K562 (cell line): ENCODE results near the gene OLIG1. TPM values are rescaled to one million over a fixed set of nuclear protein-coding genes. Genes with fewer than 3 reads are reported as not detected.

Experiments
- CREM ChIP-seq: IDR thresholded peaks from 2 replicates; pipeline ENCODE4 v1.6.1; 2014; ENCODE audit warnings: antibody characterized with exemption, low read depth
- CTCF ChIP-seq, 3 experiments: IDR thresholded peaks in 2 of 3; conservative IDR thresholded peaks in 1 of 3; 2 replicates each; pipeline ENCODE4 v1.5.1; 2011 to 2012; ENCODE audit warnings: low read length in 3 of 3, mild to moderate bottlenecking in 3 of 3, control low read depth in 2 of 3, improper control_type of control experiment in 1 of 3, inconsistent platforms in 1 of 3, low read depth in 1 of 3, mixed read lengths in 1 of 3, moderate library complexity in 1 of 3; ENCODE audit not compliant: insufficient read depth in 2 of 3
- JUN ChIP-seq, 2 experiments: sonication (generic) in 1 of 2; formaldehyde crosslinking in 1 of 2; IDR thresholded peaks; 2 replicates each; pipeline versions ENCODE4 v1.6.1 to v1.8.0; 2012 to 2022; ENCODE audit warnings: borderline replicate concordance in 2 of 2, mild to moderate bottlenecking in 2 of 2, improper control_type of control experiment in 1 of 2, low read depth in 1 of 2, low read length in 1 of 2, missing genetic modification reagents in 1 of 2
- MAX ChIP-seq: sonication (generic); formaldehyde crosslinking; IDR thresholded peaks from 2 replicates; pipeline ENCODE4 v1.9.0; 2022; ENCODE audit warnings: mild to moderate bottlenecking, missing genetic modification reagents
- REST ChIP-seq, 2 experiments: fragments of 450-650 bp; formaldehyde crosslinking in 1 of 2; IDR thresholded peaks; 2 replicates each; pipeline versions ENCODE4 v1.4.0 to v1.6.1; 2014 to 2020; ENCODE audit warnings: mild to moderate bottlenecking in 2 of 2, borderline replicate concordance in 1 of 2, low read depth in 1 of 2
- TAF15 ChIP-seq: fragments of 200-400 bp; formaldehyde crosslinking; IDR thresholded peaks from 2 replicates; pipeline ENCODE4 v1.6.1; 2017; ENCODE audit warnings: mild to moderate bottlenecking, low read depth, low read length, moderate library complexity
- TSHZ1 ChIP-seq: fragments of 250-450 bp; sonication (Bioruptor Pico); IDR thresholded peaks from 2 replicates; pipeline ENCODE4 v1.4.0; 2020; ENCODE audit warnings: mild to moderate bottlenecking, moderate library complexity
- YY1 ChIP-seq, 3 experiments: IDR thresholded peaks; 2 replicates each; pipeline ENCODE4 v1.6.1; 2011; ENCODE audit warnings: low read length in 2 of 3, mild to moderate bottlenecking in 2 of 3, moderate library complexity in 2 of 3, borderline replicate concordance in 1 of 3, control low read depth in 1 of 3, low read depth in 1 of 3; ENCODE audit not compliant: insufficient read depth in 3 of 3, insufficient replicate concordance in 2 of 3, control insufficient read depth in 1 of 3, insufficient read length in 1 of 3; ENCODE audit errors: extremely low read depth in 1 of 3
- polyA plus RNA-seq, 8 experiments: library from polyadenylated mRNA; depleted of rRNA in 4 of 8; stranded (reverse) in 5 of 8; unstranded in 3 of 8; fragments of >200 nt; fragmentation: Nextera tagmentation in 2 of 8; fragmentation: Illumina TruSeq in 1 of 8; extraction: Ambion mirVana in 2 of 8; extraction: Trizol in 1 of 8; gene quantifications; 2 replicates each; pipeline versions ENCODE4 v1.2.1 to v1.2.3, GENCODE V29; 2011 to 2014; ENCODE audit warnings: inconsistent platforms in 1 of 8, missing spikeins in 1 of 8
- total RNA-seq, 7 experiments: library from RNA; depleted of rRNA in 6 of 7; stranded (reverse); fragments of >200 nt in 6 of 7; fragmentation: Illumina TruSeq in 2 of 7; extraction: Trizol in 2 of 7; gene quantifications; 2 replicates each; pipeline versions ENCODE4 v1.2.1 to v1.2.3, GENCODE V29; 2011 to 2021; ENCODE audit warnings: low replicate concordance in 1 of 7

Gene OLIG1
- total and polyA plus RNA-seq, 9 of the 15 experiments (the other 6 are each of a cell fraction or from before 2014, with no cell fraction given): not detected

GRCh38 chr21:33078907-33079582, 9.1 kb downstream of the OLIG1 start (continued):
- TF ChIP-seq REST (IDR thresholded peaks at IDR 0.05; ENCODE audit: borderline replicate concordance): peak; percentile 30
- TF ChIP-seq REST (CRISPR knock-in tag; IDR thresholded peaks at IDR 0.05; ENCODE audit: low read depth): no peak
- peak in 1 of 3 experiments; percentile 29 for TF ChIP-seq YY1 (IDR thresholded peaks at IDR 0.05; ENCODE audit: borderline replicate concordance in 1 of 3, control insufficient read depth in 1 of 3, extremely low read depth in 1 of 3, insufficient read depth in 3 of 3, insufficient read length in 1 of 3, insufficient replicate concordance in 2 of 3, low read depth in 1 of 3, low read length in 2 of 3)
- no peak for TF ChIP-seq TSHZ1 (CRISPR knock-in tag)
- TF ChIP-seq CREM: peak; percentile 60
- no peak for TF ChIP-seq TAF15
- peak; percentile 60 for TF ChIP-seq MAX
- TF ChIP-seq CTCF (IDR thresholded peaks at IDR 0.05 in 2 of 3, conservative IDR thresholded peaks at IDR 0.05 in 1 of 3; ENCODE audit: insufficient read depth in 2 of 3, low read depth in 1 of 3, low read length in 3 of 3): 0 out of 6 replicates have a peak, but pooled peaks of 2 of the 3 experiments have one; percentile 15 to 26
- peak; percentile 92 for TF ChIP-seq JUN (IDR thresholded peaks at IDR 0.05; ENCODE audit: borderline replicate concordance, low read depth, low read length)
- no peak for TF ChIP-seq JUN (CRISPR knock-in tag; IDR thresholded peaks at IDR 0.05; ENCODE audit: borderline replicate concordance)
